ENCODE results near the gene TRIM24. TPM values are rescaled to one million over a fixed set of nuclear protein-coding genes. Genes with fewer than 3 reads are reported as not detected.

The TRIM24 gene
- total RNA-seq, 1 experiment from 2014 or later = 10.2 TPM

DNA sequence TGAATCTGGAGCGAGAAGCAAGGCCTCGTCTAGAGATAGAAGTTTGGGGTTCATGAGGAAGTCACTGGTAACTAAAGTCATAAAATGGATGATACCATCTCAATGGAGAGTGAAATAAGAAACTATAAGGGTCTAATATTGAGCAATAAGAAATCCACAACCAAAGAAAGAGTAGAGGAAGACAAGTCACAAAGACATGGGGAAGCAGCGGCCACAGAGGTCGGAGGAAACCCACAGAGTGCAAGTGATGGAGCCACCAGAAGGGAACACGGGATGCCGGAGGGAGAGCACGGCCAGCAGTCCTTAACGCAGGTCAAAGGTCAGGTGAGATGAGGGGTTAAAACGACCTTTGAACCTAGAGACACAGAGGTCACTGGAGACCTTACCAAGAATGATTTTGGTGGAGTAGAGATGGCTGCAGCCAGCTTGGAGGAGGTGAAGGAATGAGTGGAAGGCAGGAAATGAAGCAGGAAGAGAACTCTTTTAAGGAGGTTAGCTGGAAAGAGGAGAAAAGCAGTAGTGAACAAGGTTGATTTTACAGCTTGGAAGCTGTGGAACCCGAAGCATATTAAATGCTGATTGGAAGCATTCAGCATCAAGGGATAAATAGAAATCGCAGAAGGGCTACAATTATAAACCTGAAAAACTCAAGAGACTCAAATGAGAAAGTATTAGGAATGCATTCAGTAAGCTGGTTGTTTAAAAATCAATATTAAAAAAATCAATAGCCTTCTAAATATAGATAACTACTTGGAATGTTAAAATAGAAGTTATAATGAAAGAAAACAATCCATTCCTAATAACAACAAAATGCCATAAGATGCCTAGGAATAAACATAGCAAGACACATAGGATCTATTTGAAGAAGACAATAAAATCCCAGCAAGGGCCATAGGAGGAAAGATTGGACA lies 147.4 kb downstream of the TRIM24 start:
- CTCF ChIA-PET = interaction anchor here (0.6 to 0.7 kb wide), 6 partner anchors 18 to 704 kb away, joined by 3 to 4 read pairs (median 3); no protein-coding TSS in a partner anchor
- BruUV-seq (replicated peaks) = no TSS peak
- H3K4me3 Mint-ChIP-seq (ENCODE audit: unreplicated experiment) = no peak overlapping the region
- intact Hi-C loops (cut with micrococcal nuclease) = no loop called here
- no peaks in the 10 kb centered on the region for H3K36me3 Mint-ChIP-seq (ENCODE audit: insufficient read depth, unreplicated experiment)
- POLR2A ChIA-PET = no interaction called here
- no peak for DNase-seq (ENCODE audit: unreplicated experiment)
- TF ChIP-seq, protein P1, sequence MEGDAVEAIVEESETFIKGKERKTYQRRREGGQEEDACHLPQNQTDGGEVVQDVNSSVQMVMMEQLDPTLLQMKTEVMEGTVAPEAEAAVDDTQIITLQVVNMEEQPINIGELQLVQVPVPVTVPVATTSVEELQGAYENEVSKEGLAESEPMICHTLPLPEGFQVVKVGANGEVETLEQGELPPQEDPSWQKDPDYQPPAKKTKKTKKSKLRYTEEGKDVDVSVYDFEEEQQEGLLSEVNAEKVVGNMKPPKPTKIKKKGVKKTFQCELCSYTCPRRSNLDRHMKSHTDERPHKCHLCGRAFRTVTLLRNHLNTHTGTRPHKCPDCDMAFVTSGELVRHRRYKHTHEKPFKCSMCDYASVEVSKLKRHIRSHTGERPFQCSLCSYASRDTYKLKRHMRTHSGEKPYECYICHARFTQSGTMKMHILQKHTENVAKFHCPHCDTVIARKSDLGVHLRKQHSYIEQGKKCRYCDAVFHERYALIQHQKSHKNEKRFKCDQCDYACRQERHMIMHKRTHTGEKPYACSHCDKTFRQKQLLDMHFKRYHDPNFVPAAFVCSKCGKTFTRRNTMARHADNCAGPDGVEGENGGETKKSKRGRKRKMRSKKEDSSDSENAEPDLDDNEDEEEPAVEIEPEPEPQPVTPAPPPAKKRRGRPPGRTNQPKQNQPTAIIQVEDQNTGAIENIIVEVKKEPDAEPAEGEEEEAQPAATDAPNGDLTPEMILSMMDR (IDR thresholded peaks at IDR 0.05; ENCODE audit: unreplicated experiment) = no peak
- no peak overlapping the region for H3K27ac Mint-ChIP-seq (ENCODE audit: low read depth, unreplicated experiment)
- no peaks in the 10 kb centered on the region for H3K27me3 Mint-ChIP-seq (ENCODE audit: insufficient read depth, unreplicated experiment)
- no peaks in the 10 kb centered on the region for H3K9me3 Mint-ChIP-seq (ENCODE audit: unreplicated experiment)
- H3K4me1 Mint-ChIP-seq (ENCODE audit: insufficient read depth, unreplicated experiment) = no peaks in the 10 kb centered on the region

DNA sequence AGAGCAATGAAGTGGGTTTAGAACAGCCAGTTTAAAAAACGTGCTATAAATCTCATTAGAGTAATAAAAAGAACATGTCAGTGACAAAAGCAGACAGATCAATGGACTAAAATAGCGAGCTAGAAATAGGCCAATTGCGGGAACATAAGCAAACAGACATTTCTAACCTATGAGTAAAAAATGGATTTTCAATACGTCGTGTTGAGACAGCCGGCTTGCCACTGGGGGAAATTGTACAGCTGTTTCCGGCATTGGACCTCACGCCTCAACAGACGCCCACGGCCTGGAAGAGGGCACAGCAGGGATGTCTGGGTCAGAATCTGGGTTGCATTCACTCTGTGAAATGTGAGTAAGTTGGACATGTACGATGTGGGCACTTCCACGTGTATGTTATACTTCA lies 148.2 kb downstream of the TRIM24 start:
- Mint-ChIP-seq H3K27ac (ENCODE audit: low read depth, unreplicated experiment) (no peak overlapping the region), H3K4me1 (ENCODE audit: insufficient read depth, unreplicated experiment) (no peaks in the 10 kb centered on the region), H3K36me3 (ENCODE audit: insufficient read depth, unreplicated experiment) (no peaks in the 10 kb centered on the region), H3K4me3 (ENCODE audit: unreplicated experiment) (no peak overlapping the region), H3K9me3 (ENCODE audit: unreplicated experiment) (no peaks in the 10 kb centered on the region), H3K27me3 (ENCODE audit: insufficient read depth, unreplicated experiment) (no peaks in the 10 kb centered on the region)
- POLR2A ChIA-PET = no interaction called here
- CTCF ChIA-PET = interaction anchor here (0.7 kb wide), 1 partner anchor 8 kb away, joined by 3 read pairs; no protein-coding TSS in a partner anchor
- BruUV-seq (replicated peaks) = no TSS peak
- intact Hi-C loops (cut with micrococcal nuclease) = no loop called here
- TF ChIP-seq, protein P1 (IDR thresholded peaks at IDR 0.05; ENCODE audit: unreplicated experiment) = no peak
- no peak for DNase-seq (ENCODE audit: unreplicated experiment)

DNA sequence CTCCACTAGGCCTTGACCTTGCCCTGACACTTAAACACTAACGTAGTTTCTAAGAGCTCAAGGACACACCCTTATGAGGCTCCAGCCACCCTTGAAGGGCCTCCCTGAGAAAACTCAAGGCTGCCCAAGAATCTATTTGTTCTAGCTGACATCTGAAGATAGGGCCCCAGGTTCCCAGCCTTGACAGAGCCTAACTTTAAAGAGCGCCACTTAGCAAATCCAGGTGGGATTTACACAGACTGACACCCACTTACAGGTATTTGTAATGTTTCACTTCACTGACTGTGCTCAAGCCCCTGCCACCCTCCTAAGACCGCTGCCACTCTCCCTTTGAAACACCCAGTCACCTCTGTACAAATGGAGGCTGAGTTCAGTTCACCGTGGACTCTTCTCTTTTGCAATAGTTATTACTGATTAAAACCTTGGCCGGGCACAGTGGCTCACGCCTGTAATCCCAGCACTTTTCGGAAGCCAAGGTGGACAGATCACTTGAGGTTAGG lies 150.7 kb downstream of the TRIM24 start:
- Mint-ChIP-seq H3K36me3 (ENCODE audit: insufficient read depth, unreplicated experiment) (no peaks in the 10 kb centered on the region), H3K27ac (ENCODE audit: low read depth, unreplicated experiment) (no peak overlapping the region), H3K4me1 (ENCODE audit: insufficient read depth, unreplicated experiment) (no peaks in the 10 kb centered on the region), H3K27me3 (ENCODE audit: insufficient read depth, unreplicated experiment) (no peaks in the 10 kb centered on the region), H3K4me3 (ENCODE audit: unreplicated experiment) (no peak overlapping the region), H3K9me3 (ENCODE audit: unreplicated experiment) (no peaks in the 10 kb centered on the region)
- ChIA-PET CTCF (no interaction called here), POLR2A (no interaction called here)
- no TSS peak for BruUV-seq (replicated peaks)
- intact Hi-C loops (cut with micrococcal nuclease) = no loop called here
- no peak for DNase-seq (ENCODE audit: unreplicated experiment)
- TF ChIP-seq, protein P1 (IDR thresholded peaks at IDR 0.05; ENCODE audit: unreplicated experiment) = no peak

DNA sequence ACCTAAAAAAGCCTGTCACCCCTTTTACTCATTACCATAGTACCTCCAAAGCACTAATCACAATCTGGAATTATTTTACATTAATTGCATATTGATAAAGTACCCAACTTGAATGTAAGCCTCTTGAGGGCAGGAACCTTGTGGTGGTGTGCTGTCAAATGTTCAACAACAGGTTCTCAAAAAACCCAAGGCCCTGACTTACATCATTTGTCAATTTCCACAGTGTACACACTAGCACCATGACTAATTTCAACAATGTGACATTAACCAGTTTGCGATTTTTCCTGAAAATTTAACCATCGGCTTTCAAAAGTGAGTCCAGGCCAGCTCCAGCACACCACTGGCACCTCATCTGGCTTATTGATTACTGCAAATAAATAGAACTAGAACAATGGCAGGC lies 153.6 kb downstream of the TRIM24 start:
- no peaks in the 10 kb centered on the region for H3K27me3 Mint-ChIP-seq (ENCODE audit: insufficient read depth, unreplicated experiment)
- no TSS peak for BruUV-seq (replicated peaks)
- ChIA-PET POLR2A (no interaction called here), CTCF (interaction anchor here (0.6 kb wide), 1 partner anchor 1011 kb away, joined by 3 read pairs; no protein-coding TSS in a partner anchor)
- no peak overlapping the region for H3K4me3 Mint-ChIP-seq (ENCODE audit: unreplicated experiment)
- no peak overlapping the region for H3K27ac Mint-ChIP-seq (ENCODE audit: low read depth, unreplicated experiment)
- H3K9me3 Mint-ChIP-seq (ENCODE audit: unreplicated experiment) = no peaks in the 10 kb centered on the region
- H3K36me3 Mint-ChIP-seq (ENCODE audit: insufficient read depth, unreplicated experiment) = no peaks in the 10 kb centered on the region
- intact Hi-C loops (cut with micrococcal nuclease) = no loop called here
- H3K4me1 Mint-ChIP-seq (ENCODE audit: insufficient read depth, unreplicated experiment) = peaks cover 4% of the 10 kb centered on the region
- no peak for DNase-seq (ENCODE audit: unreplicated experiment)
- TF ChIP-seq, protein P1 (IDR thresholded peaks at IDR 0.05; ENCODE audit: unreplicated experiment) = no peak
